ENCODE measurements around the gene PLCB4.

Gene PLCB4

GRCh38 chr20:9230406-9230805 lies 161.5 kb downstream of the PLCB4 start:
- no peak for DNase-seq

GRCh38 chr20:9233804-9234203 lies 164.9 kb downstream of the PLCB4 start:
- no peak for DNase-seq

DNA sequence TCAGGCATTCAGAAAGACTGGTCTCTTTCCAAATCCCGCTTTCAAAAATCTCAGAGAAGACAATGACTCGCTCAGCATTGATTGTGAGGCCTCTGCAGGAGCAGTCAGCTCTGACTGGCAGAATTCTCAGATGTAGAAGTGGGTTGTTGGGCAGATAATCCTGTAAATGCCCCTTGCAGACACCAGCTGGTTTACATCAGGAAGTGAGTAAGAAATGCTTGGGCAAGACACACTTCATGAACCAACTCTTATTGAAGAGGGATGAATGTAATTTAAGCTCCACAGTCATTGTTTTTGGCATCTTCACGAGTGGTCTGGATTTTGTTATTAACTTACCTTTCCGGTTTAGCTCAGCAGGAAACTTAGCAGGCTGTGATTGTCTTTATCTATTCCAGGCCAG lies 166.6 kb downstream of the PLCB4 start:
- no peak for DNase-seq

GRCh38 chr20:9236458-9236857 lies 167.6 kb downstream of the PLCB4 start:
- no peak for DNase-seq

GRCh38 chr20:9241232-9241692 lies 172.4 kb downstream of the PLCB4 start:
- DNase-seq, result no peak

- no peak for DNase-seq
Measured at GRCh38 chr20:9241721-9242427, 173.0 kb downstream of the PLCB4 start.

DNA sequence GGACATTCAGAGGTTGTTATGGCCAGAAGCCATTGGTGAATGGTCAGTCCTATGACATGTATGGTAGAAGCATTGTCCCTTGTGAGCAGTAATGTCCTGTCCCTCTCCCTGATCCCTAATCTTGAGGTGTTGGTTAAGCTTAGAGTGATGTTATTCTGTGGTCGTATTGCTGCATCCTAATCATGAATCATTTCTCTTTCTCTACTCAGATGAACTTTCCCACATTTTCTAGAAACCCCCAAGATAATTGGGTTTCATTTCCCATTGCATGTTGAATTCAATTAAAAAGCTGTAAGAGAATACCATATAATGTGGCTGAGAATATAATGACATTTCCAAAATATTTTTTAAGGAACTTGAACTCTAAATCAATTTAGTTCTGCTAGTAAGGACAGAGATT lies 175.1 kb downstream of the PLCB4 start:
- DNase-seq, result no peak

- no peak for DNase-seq
Measured at GRCh38 chr20:9244811-9245210, 175.9 kb downstream of the PLCB4 start.

DNA sequence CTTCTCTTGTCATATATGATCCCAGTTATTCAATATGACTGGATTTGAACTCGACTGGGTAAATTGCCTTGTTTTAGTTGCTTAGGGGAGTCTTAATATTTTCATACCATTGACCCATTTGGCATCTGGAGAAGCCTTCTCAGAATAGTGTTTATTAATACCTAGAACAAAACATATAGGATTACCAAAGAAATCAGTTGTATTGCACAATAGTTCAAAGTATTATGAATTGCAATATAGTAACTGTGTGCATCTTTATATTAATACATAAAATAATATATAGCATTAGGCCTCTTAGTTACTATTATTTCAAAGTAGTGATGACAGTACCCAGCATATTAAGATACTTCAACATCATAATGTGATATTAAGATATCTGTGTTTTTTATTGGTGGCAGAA lies 177.8 kb downstream of the PLCB4 start:
- DNase-seq, result no peak

DNA sequence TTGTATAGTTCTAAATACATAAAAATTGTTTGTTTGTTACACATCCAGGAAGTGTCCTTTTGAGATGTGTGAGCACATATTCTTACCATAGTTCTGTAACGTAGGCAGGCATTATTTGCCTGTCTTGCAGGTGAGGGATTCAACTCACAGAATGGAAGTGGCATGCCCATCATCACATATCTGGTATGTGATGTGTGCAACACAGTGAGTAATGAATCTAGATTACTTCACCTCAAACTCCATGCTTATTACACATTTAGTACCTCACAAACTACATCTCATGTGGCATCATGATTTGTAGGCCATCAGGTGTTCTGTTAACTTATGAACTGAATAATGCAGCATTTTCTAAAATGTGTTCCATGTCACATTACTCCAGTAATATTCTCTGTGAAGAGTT lies 181.6 kb downstream of the PLCB4 start:
- DNase-seq, result no peak

GRCh38 chr20:9253006-9253539 lies 184.2 kb downstream of the PLCB4 start:
- DNase-seq, result no peak

DNA sequence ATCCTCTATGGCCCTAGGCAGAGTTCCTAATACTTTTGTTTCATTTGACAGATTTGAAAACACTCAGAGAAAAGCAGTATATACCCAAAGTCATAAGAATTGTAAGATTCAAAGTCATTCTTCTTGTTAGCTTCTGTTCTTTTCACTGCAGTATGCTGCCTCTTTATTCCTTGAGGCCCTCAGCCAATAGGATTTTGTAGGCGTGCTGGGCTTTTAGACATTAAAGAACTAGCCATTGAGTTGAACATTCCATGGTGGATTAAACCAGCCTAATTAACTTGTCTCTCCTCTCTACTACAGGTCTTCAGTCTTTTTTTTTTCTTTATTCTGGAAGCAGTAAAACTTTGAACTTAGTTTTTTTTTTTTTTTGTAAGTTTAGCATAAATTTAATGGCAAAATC lies 186.3 kb downstream of the PLCB4 start:
- DNase-seq, result no peak

- DNase-seq, result no peak
Measured at GRCh38 chr20:9256393-9256792, 187.5 kb downstream of the PLCB4 start.

DNA sequence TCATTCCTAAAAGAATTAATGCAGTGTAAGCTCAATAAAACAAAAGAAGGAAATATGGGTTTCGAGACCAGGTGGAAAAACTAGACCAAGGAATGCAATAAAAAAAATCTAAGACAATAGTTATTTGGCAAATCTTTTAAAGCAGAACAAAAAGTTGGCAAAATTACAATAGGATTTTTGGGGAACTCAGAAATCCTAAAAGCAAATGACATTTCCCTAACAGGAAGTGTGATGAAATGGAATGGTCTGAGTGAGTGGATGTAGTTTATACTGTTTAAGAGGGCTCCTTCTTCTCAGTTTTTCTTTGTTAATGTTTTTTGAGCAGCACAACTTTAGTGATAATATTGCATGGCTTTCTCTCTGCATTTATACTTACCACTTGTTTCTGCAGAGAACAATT lies 190.0 kb downstream of the PLCB4 start:
- DNase-seq, result no peak

- no peak for DNase-seq
Measured at GRCh38 chr20:9260027-9260426, 191.1 kb downstream of the PLCB4 start.

GRCh38 chr20:9261781-9262180 lies 192.9 kb downstream of the PLCB4 start:
- DNase-seq, result no peak

DNA sequence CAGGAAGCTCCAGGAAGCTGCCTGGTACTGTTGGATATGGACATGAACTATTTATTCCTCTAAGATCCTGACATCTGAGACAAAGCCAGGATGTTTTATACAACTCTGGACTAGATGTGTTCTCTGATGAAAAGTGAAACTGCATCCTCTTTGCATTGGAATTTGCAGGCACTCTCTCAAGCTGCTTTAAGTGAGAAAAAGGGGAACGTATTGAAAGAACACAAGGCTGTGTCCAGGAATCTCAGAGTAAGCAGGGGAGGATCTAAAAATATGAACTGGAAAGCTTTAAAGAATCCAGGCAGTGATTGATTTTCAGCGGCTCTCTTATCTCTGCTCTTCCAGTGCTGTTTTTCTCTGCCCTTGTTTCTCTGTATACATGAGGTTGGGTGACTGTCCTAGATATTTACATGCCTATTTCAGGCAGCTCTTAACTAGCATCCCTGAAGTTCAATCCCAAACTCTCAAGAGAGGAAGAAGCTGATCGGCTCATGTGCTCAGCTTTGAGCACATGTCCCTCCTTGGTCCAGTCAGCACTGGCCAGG lies 193.8 kb downstream of the PLCB4 start:
- no peak for DNase-seq

DNA sequence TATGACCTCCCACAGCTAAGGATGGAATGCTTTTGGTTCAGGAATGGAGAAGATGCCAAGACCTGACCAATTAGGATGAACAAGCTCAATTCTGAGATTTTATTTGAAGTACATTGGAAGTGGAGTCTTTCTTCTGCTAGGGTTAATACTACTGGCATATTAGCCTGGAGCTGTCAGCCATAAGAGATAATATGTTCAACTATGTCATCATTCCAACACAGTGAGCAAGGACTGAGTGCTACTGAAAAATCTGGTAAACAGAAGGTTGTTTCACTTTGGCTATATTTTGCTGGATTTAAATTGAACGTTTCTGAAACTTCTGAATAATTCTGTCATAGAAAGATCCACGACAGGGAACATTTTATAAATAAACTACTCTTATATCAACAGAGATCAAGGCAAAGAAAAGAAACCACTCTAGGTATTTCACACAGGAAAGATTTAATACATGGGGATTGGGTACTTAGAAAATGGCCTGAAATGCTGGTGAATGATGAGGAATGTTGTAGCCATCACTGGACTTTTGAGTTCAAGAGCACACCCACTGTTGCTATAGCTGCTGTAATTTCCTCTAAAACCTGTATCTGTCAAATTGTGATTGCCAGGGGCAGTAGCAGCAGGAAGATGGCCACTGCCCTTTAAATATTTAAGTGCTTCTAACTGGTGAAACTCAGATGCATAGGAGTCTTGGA lies 200.5 kb downstream of the PLCB4 start:
- no peak for DNase-seq

- DNase-seq, result no peak
Measured at GRCh38 chr20:9270831-9271230, 201.9 kb downstream of the PLCB4 start.

DNA sequence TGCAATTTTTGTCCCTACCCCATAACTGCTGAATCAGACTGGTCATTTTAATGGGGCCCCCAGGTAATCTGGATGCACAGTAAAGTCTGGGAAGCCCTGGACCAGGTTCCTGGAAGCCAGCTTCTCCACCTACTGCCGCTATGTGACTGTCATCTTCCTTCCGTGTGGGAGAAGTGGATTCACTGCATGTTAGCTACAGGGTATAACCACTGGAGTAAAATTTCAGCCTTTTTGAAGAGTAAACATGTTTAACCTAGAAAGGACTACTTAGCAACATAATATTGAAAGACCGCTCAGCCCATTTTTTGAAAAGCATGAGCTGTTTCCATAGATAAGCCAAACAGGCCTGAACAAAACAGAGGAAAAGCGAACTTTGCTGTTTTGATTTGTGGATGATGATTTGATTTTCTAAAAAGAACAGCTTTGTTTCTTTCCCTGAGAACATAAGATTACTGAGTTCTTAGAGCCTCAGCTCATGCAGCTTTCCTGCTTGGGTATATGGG lies 208.1 kb downstream of the PLCB4 start:
- DNase-seq, result no peak

GRCh38 chr20:9279918-9280401 lies 211.1 kb downstream of the PLCB4 start:
- DNase-seq, result no peak

DNA sequence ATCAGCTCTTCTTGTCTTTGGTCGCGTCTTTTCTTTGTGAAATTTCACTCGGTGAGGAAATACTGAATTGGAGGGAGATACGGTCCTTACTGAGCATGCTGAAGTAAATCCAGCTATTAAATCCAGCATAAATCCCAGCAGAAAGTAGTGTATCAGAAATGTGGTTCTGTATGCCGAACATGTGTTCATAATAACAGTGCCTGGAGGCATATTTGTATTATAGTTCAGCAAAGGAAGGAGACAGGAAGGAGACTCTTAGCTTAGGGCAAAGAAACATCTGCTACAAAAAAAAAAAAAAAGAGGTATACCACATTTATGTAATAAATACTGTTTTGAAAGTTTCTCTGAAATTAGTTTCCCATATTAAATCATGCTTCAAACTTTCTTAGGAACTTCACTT lies 211.8 kb downstream of the PLCB4 start:
- DNase-seq, result no peak

GRCh38 chr20:9281803-9282202 lies 212.9 kb downstream of the PLCB4 start:
- DNase-seq, result no peak

GRCh38 chr20:9285617-9286016 lies 216.7 kb downstream of the PLCB4 start:
- no peak for DNase-seq

Measured in NCI-H526 treated with DMSO at 0.1 percent for 48 hours (cell line).